Umbilical cord (tissue), 2 donors: ENCODE data around the gene WDR27. TPM values are rescaled to one million over a fixed set of nuclear protein-coding genes. Genes with fewer than 3 reads are reported as not detected.

ENCODE experiments used
- DNase-seq: peaks from one replicate; pipeline ENCODE4 v3.0.0-alpha.2; 2015; ENCODE audit warnings: low spot score
- total RNA-seq: library from RNA; depleted of rRNA; stranded (reverse); fragments of >200 nt; gene quantifications from one replicate; pipeline ENCODE4 v1.2.3, GENCODE V29; 2014; ENCODE audit warnings: low replicate concordance; ENCODE audit not compliant: insufficient read depth

WDR27 gene
- total RNA-seq, 1 donor from 2014 or later: 19.0 TPM

- DNase-seq: no peak
Measured at GRCh38 chr6:169407325-169407724, 294.5 kb downstream of the WDR27 start.

Other genes starting within 250 kb of the WDR27 start
- gene C6orf120, start 97 bp upstream of the WDR27 start, total RNA-seq: 44.3 TPM
- gene PHF10, start 22.5 kb upstream of the WDR27 start, total RNA-seq: 72.0 TPM
- gene DYNLT2, start 49.5 kb upstream of the WDR27 start, total RNA-seq: 13.0 TPM
- gene ERMARD, start 49.6 kb upstream of the WDR27 start, total RNA-seq: 9.6 TPM